ENCODE data around the gene GAPDH.

Gene GAPDH

GRCh38 chr12:6522193-6522592, 12.1 kb upstream of the GAPDH start:
- no peak for DNase-seq (ENCODE audit: low read depth)
- TF ChIP-seq, protein P1, sequence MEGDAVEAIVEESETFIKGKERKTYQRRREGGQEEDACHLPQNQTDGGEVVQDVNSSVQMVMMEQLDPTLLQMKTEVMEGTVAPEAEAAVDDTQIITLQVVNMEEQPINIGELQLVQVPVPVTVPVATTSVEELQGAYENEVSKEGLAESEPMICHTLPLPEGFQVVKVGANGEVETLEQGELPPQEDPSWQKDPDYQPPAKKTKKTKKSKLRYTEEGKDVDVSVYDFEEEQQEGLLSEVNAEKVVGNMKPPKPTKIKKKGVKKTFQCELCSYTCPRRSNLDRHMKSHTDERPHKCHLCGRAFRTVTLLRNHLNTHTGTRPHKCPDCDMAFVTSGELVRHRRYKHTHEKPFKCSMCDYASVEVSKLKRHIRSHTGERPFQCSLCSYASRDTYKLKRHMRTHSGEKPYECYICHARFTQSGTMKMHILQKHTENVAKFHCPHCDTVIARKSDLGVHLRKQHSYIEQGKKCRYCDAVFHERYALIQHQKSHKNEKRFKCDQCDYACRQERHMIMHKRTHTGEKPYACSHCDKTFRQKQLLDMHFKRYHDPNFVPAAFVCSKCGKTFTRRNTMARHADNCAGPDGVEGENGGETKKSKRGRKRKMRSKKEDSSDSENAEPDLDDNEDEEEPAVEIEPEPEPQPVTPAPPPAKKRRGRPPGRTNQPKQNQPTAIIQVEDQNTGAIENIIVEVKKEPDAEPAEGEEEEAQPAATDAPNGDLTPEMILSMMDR (IDR thresholded peaks at IDR 0.05; ENCODE audit: low read length, missing control alignments): no peak
- no peak overlapping the region for H3K4me3 ChIP-seq (replicated peaks; ENCODE audit: low read depth, low read length)

DNA sequence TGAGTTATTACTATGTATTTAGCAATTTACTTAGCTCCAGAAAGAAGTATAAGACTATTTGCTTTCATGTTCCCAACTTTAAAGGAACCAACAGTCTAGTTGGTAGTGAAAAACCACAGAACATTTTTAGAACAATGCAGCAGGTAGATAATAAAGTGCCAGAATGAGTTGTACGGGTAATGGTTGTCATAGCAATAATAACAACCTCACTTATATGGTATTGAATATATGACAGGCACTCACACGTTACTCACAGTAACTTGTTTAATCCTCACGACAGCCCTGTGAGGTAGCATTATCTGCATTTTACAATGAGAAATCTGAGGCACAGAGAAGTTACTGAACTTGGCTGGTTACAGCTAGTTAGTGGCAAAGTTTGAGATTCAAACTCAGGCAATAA, 10.6 kb upstream of the GAPDH start:
- H3K4me3 ChIP-seq (replicated peaks; ENCODE audit: low read depth, low read length): no peak overlapping the region
- TF ChIP-seq, protein P1 (IDR thresholded peaks at IDR 0.05; ENCODE audit: low read length, missing control alignments): no peak
- no peak for DNase-seq (ENCODE audit: low read depth)

DNA sequence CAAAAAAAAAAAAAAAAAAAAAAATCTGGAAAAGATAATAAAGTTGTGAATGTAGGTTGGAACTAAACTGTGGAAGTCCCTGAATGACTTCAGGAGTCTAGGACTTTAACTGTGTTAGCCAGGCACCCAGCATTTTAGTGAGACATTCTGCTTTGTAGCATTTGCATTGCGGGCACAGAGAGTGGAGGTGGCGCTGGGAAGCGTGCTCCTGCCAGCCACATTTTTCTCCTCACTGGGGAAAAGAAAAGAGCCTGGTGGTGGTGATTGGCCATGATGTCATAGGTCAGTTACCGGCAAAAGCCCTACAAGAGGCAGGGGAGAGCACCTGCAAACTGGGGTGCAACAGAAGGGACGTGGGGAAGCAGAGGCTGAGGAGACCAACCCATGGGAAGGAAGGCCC, 9.7 kb upstream of the GAPDH start:
- TF ChIP-seq, protein P1 (IDR thresholded peaks at IDR 0.05; ENCODE audit: low read length, missing control alignments): no peak
- no peak overlapping the region for H3K4me3 ChIP-seq (replicated peaks; ENCODE audit: low read depth, low read length)
- DNase-seq (ENCODE audit: low read depth): no peak

DNA sequence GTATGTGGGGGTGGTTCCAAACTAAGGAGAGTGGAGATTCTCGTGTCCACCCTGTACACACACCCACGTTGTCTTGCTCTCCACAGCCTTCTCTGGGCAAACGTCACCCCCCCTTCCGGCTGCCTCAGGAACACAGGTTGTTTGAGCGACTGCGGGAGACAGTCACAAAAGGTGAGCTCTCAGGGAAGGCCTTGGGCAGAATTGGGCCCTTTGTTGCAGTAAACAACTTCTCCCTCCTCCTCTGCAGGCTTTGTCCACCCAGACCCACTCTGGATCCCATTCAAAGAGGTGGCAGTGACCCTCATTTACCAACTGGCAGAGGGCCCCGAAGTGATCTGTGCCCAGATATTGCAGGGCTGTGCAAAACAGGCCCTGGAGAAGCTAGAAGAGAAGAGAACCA, 8.1 kb upstream of the GAPDH start:
- H3K4me3 ChIP-seq (replicated peaks; ENCODE audit: low read depth, low read length): no peak overlapping the region
- no peak for DNase-seq (ENCODE audit: low read depth)
- TF ChIP-seq, protein P1 (IDR thresholded peaks at IDR 0.05; ENCODE audit: low read length, missing control alignments): no peak

DNA sequence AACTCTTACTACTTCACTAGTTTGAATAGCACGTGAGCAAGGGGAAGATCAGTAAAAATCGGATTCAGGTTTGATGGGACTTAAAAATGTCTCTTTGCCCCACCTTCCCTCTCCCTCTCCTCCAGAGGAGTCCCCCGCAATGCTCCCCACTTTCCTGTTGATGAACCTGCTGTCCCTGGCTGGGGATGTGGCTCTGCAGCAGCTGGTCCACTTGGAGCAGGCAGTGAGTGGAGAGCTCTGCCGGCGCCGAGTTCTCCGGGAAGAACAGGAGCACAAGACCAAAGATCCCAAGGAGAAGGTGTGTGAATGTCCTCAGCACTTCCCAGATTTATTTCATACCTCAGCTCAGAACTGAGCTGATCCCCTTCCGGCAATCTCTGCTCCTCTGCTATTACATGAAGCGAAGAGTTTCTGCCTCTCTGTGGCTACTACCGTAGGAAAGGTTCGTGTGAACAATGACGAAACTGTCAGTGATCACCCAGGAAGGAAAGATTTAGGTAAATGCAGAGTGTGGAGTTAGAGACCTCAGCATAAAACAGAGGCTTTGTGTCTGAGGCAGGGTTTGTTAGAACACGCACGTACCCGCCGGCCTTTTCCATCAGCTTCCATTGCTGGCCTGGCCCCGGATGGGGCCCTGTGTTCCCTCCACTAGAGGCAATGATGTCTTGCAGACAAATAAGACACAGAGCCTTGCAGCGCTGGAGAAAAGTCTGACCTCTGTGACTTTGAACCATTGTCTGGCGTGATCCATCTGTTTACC, 7.4 kb upstream of the GAPDH start:
- no peak overlapping the region for H3K4me3 ChIP-seq (replicated peaks; ENCODE audit: low read depth, low read length)
- DNase-seq (ENCODE audit: low read depth): no peak
- TF ChIP-seq, protein P1 (IDR thresholded peaks at IDR 0.05; ENCODE audit: low read length, missing control alignments): no peak

DNA sequence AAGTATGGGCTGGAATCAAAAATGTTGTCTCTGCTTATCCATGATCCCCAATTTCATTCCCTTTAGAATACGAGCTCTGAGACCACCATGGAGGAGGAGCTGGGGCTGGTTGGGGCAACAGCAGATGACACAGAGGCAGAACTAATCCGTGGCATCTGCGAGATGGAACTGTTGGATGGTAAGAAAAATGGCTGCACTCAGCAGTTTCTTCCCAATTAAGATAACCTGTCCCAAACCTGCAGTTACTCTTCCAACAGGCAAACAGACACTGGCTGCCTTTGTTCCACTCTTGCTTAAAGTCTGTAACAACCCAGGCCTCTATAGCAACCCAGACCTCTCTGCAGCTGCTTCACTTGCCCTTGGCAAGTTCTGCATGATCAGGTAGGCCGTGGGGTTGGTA, 6.6 kb upstream of the GAPDH start:
- no peak overlapping the region for H3K4me3 ChIP-seq (replicated peaks; ENCODE audit: low read depth, low read length)
- TF ChIP-seq, protein P1 (IDR thresholded peaks at IDR 0.05; ENCODE audit: low read length, missing control alignments): no peak
- DNase-seq (ENCODE audit: low read depth): no peak
